IMR-90 (cell line): ENCODE measurements around the gene GAGE2A. TPM values are rescaled to one million over a fixed set of nuclear protein-coding genes. Genes with fewer than 3 reads are reported as not detected.
"Not testable (repeated sequence)": the region's sequence is repeated elsewhere in the genome, so short reads cannot be mapped to it uniquely, and the experiment has no call there.

Experiments
- ATAC-seq: fragments of 200-7000 bp; cut with Tn5 transposase; 2 replicates; pipeline ENCODE4 v1.9.1; 2020; ENCODE audit warnings: low read depth, mild to moderate bottlenecking, moderate library complexity
- Bru-seq: library from RNA; stranded (reverse); fragments of 400-500 nt; gene quantifications from one replicate; lab custom pipeline; 2021; lab: Mats Ljungman, UMichigan
- BruChase-seq, 2 experiments: library from RNA; stranded (reverse); fragments of 400-500 nt; gene quantifications; one replicate each; lab custom pipeline; 2021; lab: Mats Ljungman, UMichigan
- BruUV-seq: library from RNA; stranded (reverse); fragments of 400-500 nt; replicated peaks from 2 replicates; lab custom pipeline; 2021; lab: Mats Ljungman, UMichigan
- CTCF ChIA-PET: fragments of 300-600 bp; formaldehyde crosslinking; extraction: SDS; loops from one replicate; lab custom pipeline; 2021; ENCODE audit warnings: antibody characterized with exemption; lab: Yijun Ruan, JAX
- POLR2A ChIA-PET: fragments of 300-600 bp; sonication (Branson Sonifier 250); formaldehyde crosslinking; loops from one replicate; lab custom pipeline; 2022; ENCODE audit warnings: antibody characterized with exemption; ENCODE audit not compliant: unreplicated experiment; lab: Charles Lee
- DNase-seq: peaks from one replicate; pipeline ENCODE4 v3.0.0; 2013
- H2AFZ ChIP-seq: replicated peaks from 2 replicates; pipeline ENCODE3; 2013; ENCODE audit warnings: low read length, mild to moderate bottlenecking; ENCODE audit not compliant: poor library complexity
- H2AK5ac ChIP-seq: 2 replicates; pipeline ENCODE4 v1.6.1; 2013; ENCODE audit warnings: low read depth, low read length, inconsistent platforms
- H2AK9ac ChIP-seq: replicated peaks from 2 replicates; pipeline ENCODE3; 2013; ENCODE audit warnings: mild to moderate bottlenecking, low read depth, low read length, moderate library complexity; ENCODE audit not compliant: poor library complexity
- H2BK120ac ChIP-seq: 2 replicates; pipeline ENCODE4 v1.6.1; 2013; ENCODE audit warnings: low read depth, low read length, inconsistent platforms
- H2BK15ac ChIP-seq: 3 replicates; pipeline ENCODE4 v1.6.1; 2013; ENCODE audit warnings: low read depth, low read length, inconsistent platforms
- H2BK20ac ChIP-seq: 2 replicates; pipeline ENCODE4 v1.6.1; 2013; ENCODE audit warnings: low read depth, mild to moderate bottlenecking, inconsistent platforms, low read length, moderate library complexity
- H2BK5ac ChIP-seq: 2 replicates; pipeline ENCODE4 v1.6.1; 2013; ENCODE audit warnings: mild to moderate bottlenecking, low read depth, low read length, inconsistent platforms; ENCODE audit not compliant: poor library complexity, severe bottlenecking
- H3K14ac ChIP-seq: replicated peaks from 2 replicates; pipeline ENCODE4 v1.6.1; 2013; ENCODE audit warnings: low read depth, low read length, inconsistent platforms
- H3K18ac ChIP-seq: 2 replicates; pipeline ENCODE4 v1.6.1; 2013; ENCODE audit warnings: low read depth, low read length, control low read depth
- H3K23ac ChIP-seq: 2 replicates; pipeline ENCODE4 v1.6.1; 2013; ENCODE audit warnings: low read depth, low read length, inconsistent platforms
- H3K27ac ChIP-seq: 2 replicates; pipeline ENCODE4 v1.5.1; 2013; ENCODE audit warnings: mild to moderate bottlenecking, control low read depth, low read length; ENCODE audit not compliant: insufficient read depth
- H3K27me3 ChIP-seq: 2 replicates; pipeline ENCODE4 v1.6.1; 2013; ENCODE audit warnings: low read length; ENCODE audit not compliant: control insufficient read depth, insufficient read depth
- H3K36me3 ChIP-seq: 2 replicates; pipeline ENCODE4 v1.6.1; 2013; ENCODE audit warnings: low read length, mixed read lengths; ENCODE audit not compliant: control insufficient read depth, insufficient read depth
- H3K4ac ChIP-seq: 2 replicates; pipeline ENCODE4 v1.6.1; 2013; ENCODE audit warnings: low read depth, low read length, inconsistent platforms
- H3K4me1 ChIP-seq: 2 replicates; pipeline ENCODE4 v1.6.1; 2013; ENCODE audit warnings: low read length, mixed read lengths; ENCODE audit not compliant: control insufficient read depth, insufficient read depth
- H3K4me2 ChIP-seq: 2 replicates; pipeline ENCODE4 v1.6.1; 2013; ENCODE audit warnings: low read depth, mild to moderate bottlenecking, control low read depth, low read length, moderate library complexity
- H3K4me3 ChIP-seq: 2 replicates; pipeline ENCODE4 v1.5.1; 2013; ENCODE audit warnings: low read depth, mild to moderate bottlenecking, control low read depth, low read length, moderate library complexity; ENCODE audit not compliant: insufficient read depth
- H3K56ac ChIP-seq: 2 replicates; pipeline ENCODE4 v1.6.1; 2013; ENCODE audit warnings: low read length, inconsistent platforms; ENCODE audit not compliant: insufficient read depth; ENCODE audit errors: extremely low read depth
- H3K79me1 ChIP-seq, 2 experiments: 2 replicates each; pipeline ENCODE4 v1.6.1; 2013; ENCODE audit warnings: low read length in 2 of 2, inconsistent platforms in 1 of 2, low read depth in 1 of 2
- H3K9ac ChIP-seq: 2 replicates; pipeline ENCODE4 v1.6.1; 2013; ENCODE audit warnings: low read depth, low read length, control low read depth
- H3K9me1 ChIP-seq: 2 replicates; pipeline ENCODE4 v1.6.1; 2013; ENCODE audit warnings: low read length, inconsistent platforms; ENCODE audit not compliant: insufficient read depth
- H3K9me3 ChIP-seq: 2 replicates; pipeline ENCODE4 v1.6.1; 2013; ENCODE audit warnings: low read length; ENCODE audit not compliant: control insufficient read depth, insufficient read depth
- H4K20me1 ChIP-seq: 2 replicates; pipeline ENCODE4 v1.6.1; 2013; ENCODE audit warnings: low read length, inconsistent platforms; ENCODE audit not compliant: insufficient read depth
- H4K5ac ChIP-seq: 2 replicates; pipeline ENCODE4 v1.6.1; 2013; ENCODE audit warnings: mild to moderate bottlenecking, low read depth, low read length, control low read depth
- H4K8ac ChIP-seq, 2 experiments: 2 replicates each; pipeline ENCODE4 v1.6.1; 2013; ENCODE audit warnings: low read depth in 2 of 2, low read length in 2 of 2, control low read depth in 1 of 2, inconsistent platforms in 1 of 2
- H4K91ac ChIP-seq: 2 replicates; pipeline ENCODE4 v1.6.1; 2013; ENCODE audit warnings: low read depth, low read length, inconsistent platforms; ENCODE audit not compliant: insufficient read depth
- WGBS, 2 experiments: methylation state at CpG; one replicate each; pipeline versions ENCODE4 v1.1.5 to v1.1.7; 2013; ENCODE audit warnings: missing lambda C conversion rate in 2 of 2; ENCODE audit not compliant: insufficient read length in 1 of 2; ENCODE audit errors: extremely low coverage in 2 of 2; 5-methylcytosine and 5-hydroxymethylcytosine counted together
- dilution Hi-C: fragments of 300-500 bp; cut with HindIII; formaldehyde crosslinking; loops from one replicate; pipeline ENCODE4 v1.14.3; 2018; ENCODE audit warnings: low sequenced_read_pairs; ENCODE audit not compliant: unreplicated experiment
- in situ Hi-C: fragments of 300-500 bp; cut with MboI; formaldehyde crosslinking; loops from 3 replicates; pipeline ENCODE4 v1.14.3; 2019; ENCODE audit warnings: low sequenced_read_pairs, inconsistent platforms, mixed read lengths
- intact Hi-C: fragments of 100-400 bp; cut with micrococcal nuclease; formaldehyde crosslinking; loops from 2 replicates; pipeline ENCODE4 v1.10.0; 2022
- long read RNA-seq: library from polyadenylated mRNA; unstranded; transcript quantifications from one replicate; pipeline ENCODE4 v2.0.0, GENCODE V29; 2021; ENCODE audit not compliant: unreplicated experiment
- polyA plus RNA-seq, 3 experiments: library from polyadenylated mRNA; depleted of rRNA; stranded (reverse); fragments of >200 nt; gene quantifications; 2 replicates each; pipeline ENCODE4 v1.2.3, GENCODE V29; 2012; ENCODE audit warnings: low replicate concordance in 1 of 3
- total RNA-seq: library from RNA; depleted of rRNA; stranded (reverse); fragments of >200 nt; gene quantifications from 2 replicates; pipeline ENCODE4 v1.2.3, GENCODE V29; 2012; rRNA removed

GAGE2A gene, protein sequence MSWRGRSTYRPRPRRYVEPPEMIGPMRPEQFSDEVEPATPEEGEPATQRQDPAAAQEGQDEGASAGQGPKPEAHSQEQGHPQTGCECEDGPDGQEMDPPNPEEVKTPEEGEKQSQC
- not detected in 2 replicates for total RNA-seq
- polyA plus RNA-seq (2012; rRNA removed), result not detected in 2 replicates
- not detected in 2 replicates for polyA plus RNA-seq (2012; cell fraction: cytosol; rRNA removed)
- not detected in 2 replicates for polyA plus RNA-seq (2012; cell fraction: nucleus; rRNA removed; ENCODE audit: low replicate concordance)
- not detected for Bru-seq, nascent RNA
- BruChase-seq, experiment 1, labeled RNA remaining after a 6-hour chase, result not detected
- BruChase-seq, experiment 2, labeled RNA remaining after a 2-hour chase, result not detected
- long read RNA-seq, result 0 reads

DNA sequence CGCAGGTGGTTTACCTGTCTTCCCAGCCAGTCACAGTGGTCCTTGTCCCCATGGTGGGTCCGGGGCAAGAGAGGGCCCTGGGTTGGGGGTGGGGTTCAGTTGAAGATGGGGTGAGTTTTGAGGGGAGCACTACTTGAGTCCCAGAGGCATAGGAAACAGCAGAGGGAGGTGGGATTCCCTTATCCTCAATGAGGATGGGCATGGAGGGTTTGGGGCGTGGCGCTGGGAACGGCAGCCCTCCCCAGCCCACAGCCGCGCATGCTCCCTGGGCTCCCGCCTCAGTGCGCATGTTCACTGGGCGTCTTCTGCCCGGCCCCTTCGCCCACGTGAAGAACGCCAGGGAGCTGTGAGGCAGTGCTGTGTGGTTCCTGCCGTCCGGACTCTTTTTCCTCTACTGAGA is at the start of gene GAGE2A:
Gene GAGE2A, plus strand, starts transcription at position 301 of the 400 bp plus-strand sequence. CDS start 1,155 bp downstream, outside the sequence.
- ATAC-seq, H2BK5ac ChIP-seq, CTCF ChIA-PET, H4K91ac ChIP-seq, H4K5ac ChIP-seq, H2AK9ac ChIP-seq, DNase-seq, H3K9me3 ChIP-seq, H2AFZ ChIP-seq, H2AK5ac ChIP-seq, H4K20me1 ChIP-seq, H3K79me1 ChIP-seq, POLR2A ChIA-PET, H3K4me3 ChIP-seq, BruUV-seq, dilution Hi-C loops, H4K8ac ChIP-seq, H3K36me3 ChIP-seq, H2BK15ac ChIP-seq, H3K14ac ChIP-seq, intact Hi-C loops, H3K4ac ChIP-seq, H3K9me1 ChIP-seq, H2BK120ac ChIP-seq, H3K56ac ChIP-seq, H3K18ac ChIP-seq, H3K27ac ChIP-seq, H3K9ac ChIP-seq, H3K4me1 ChIP-seq, H3K4me2 ChIP-seq, in situ Hi-C loops, H3K23ac ChIP-seq, H2BK20ac ChIP-seq, H3K27me3 ChIP-seq: not testable (repeated sequence)
- no CpG with 5 or more reads among the region's 16 CpGs for WGBS, 2 experiments

DNA sequence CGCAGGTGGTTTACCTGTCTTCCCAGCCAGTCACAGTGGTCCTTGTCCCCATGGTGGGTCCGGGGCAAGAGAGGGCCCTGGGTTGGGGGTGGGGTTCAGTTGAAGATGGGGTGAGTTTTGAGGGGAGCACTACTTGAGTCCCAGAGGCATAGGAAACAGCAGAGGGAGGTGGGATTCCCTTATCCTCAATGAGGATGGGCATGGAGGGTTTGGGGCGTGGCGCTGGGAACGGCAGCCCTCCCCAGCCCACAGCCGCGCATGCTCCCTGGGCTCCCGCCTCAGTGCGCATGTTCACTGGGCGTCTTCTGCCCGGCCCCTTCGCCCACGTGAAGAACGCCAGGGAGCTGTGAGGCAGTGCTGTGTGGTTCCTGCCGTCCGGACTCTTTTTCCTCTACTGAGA is 47.9 kb upstream of the GAGE2A start, which contains the start of gene GAGE12D:
Gene GAGE12D, plus strand, starts transcription at position 301 of the 400 bp plus-strand sequence. CDS start 1,155 bp downstream, outside the sequence.
- ATAC-seq, H2BK120ac ChIP-seq, H3K4ac ChIP-seq, in situ Hi-C loops, H3K14ac ChIP-seq, H3K9me3 ChIP-seq, H3K23ac ChIP-seq, H2BK20ac ChIP-seq, POLR2A ChIA-PET, H3K4me3 ChIP-seq, H3K18ac ChIP-seq, H2BK5ac ChIP-seq, H2BK15ac ChIP-seq, H2AK9ac ChIP-seq, H2AFZ ChIP-seq, H4K91ac ChIP-seq, H4K8ac ChIP-seq, H3K27ac ChIP-seq, H3K56ac ChIP-seq, H3K9me1 ChIP-seq, H3K4me1 ChIP-seq, H4K20me1 ChIP-seq, CTCF ChIA-PET, DNase-seq, BruUV-seq, H3K27me3 ChIP-seq, H3K79me1 ChIP-seq, H3K9ac ChIP-seq, H4K5ac ChIP-seq, intact Hi-C loops, H3K36me3 ChIP-seq, H3K4me2 ChIP-seq, dilution Hi-C loops, H2AK5ac ChIP-seq: not testable (repeated sequence)
- no CpG with 5 or more reads among the region's 16 CpGs for WGBS, 2 experiments
